COR-L47 (cell line): ENCODE results near the gene UFD1.
A peak's percentile ranks its signal among the peaks of the same experiment; 100 is the strongest.

Source experiments
- DNase-seq: peaks from one replicate; lab custom pipeline; 2025; lab: John Stamatoyannopoulos, UW

Gene UFD1

GRCh38 chr22:19424186-19424500 lies 54.9 kb downstream of the UFD1 start:
- DNase-seq: no peak

GRCh38 chr22:19422440-19423301 lies 56.3 kb downstream of the UFD1 start:
- no peak for DNase-seq

GRCh38 chr22:19420321-19420720 lies 58.7 kb downstream of the UFD1 start:
- DNase-seq: no peak

- no peak for DNase-seq
Measured at GRCh38 chr22:19419464-19420178, 59.4 kb downstream of the UFD1 start.

GRCh38 chr22:19419086-19419463 lies 59.9 kb downstream of the UFD1 start:
- DNase-seq: no peak

- no peak for DNase-seq
Measured at GRCh38 chr22:19412923-19413322, 66.1 kb downstream of the UFD1 start.

GRCh38 chr22:19412478-19412877 lies 66.5 kb downstream of the UFD1 start:
- DNase-seq: no peak

GRCh38 chr22:19411690-19412045 lies 67.3 kb downstream of the UFD1 start:
- DNase-seq: no peak

GRCh38 chr22:19410941-19411689 lies 67.9 kb downstream of the UFD1 start:
- no peak for DNase-seq

GRCh38 chr22:19407649-19408606 lies 71.1 kb downstream of the UFD1 start:
- peak; percentile 70 for DNase-seq

GRCh38 chr22:19406846-19407245 lies 72.1 kb downstream of the UFD1 start:
- no peak for DNase-seq

GRCh38 chr22:19406281-19406811 lies 72.6 kb downstream of the UFD1 start:
- DNase-seq: no peak

GRCh38 chr22:19405652-19406051 lies 73.3 kb downstream of the UFD1 start:
- no peak for DNase-seq

- DNase-seq: no peak
Measured at GRCh38 chr22:19405133-19405532, 73.9 kb downstream of the UFD1 start.

GRCh38 chr22:19404676-19405075 lies 74.3 kb downstream of the UFD1 start:
- DNase-seq: no peak

- no peak for DNase-seq
Measured at GRCh38 chr22:19402642-19403191, 76.3 kb downstream of the UFD1 start.

GRCh38 chr22:19401483-19401882 lies 77.5 kb downstream of the UFD1 start:
- no peak for DNase-seq

GRCh38 chr22:19400881-19401280 lies 78.1 kb downstream of the UFD1 start:
- DNase-seq: no peak
